ENCODE results near the gene ASB18. TPM values are rescaled to one million over a fixed set of nuclear protein-coding genes. Genes with fewer than 3 reads are reported as not detected.

Gene ASB18
- total RNA-seq, 2 experiments from 2014 or later = not detected

DNA sequence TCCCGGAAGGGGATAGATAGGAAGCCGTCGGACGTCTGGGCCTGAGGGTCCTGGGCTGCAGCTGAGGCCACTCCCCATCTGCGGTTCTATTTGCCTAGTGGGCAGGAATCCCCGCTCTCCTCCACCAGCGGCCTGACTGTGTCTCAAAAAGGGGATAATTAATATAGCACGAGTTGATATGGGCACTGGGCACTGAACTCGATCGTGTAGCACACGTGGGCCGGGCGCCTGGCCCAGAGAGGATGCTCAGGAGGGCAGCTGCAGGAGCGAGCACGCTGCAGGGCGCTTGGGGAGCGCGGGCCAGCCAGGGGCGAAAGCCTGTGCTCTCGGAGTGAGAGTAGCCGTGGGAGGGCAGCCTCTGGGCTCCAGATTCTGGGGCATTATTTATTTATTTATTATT lies 87.3 kb downstream of the ASB18 start:
- H3K4me1 Mint-ChIP-seq = peaks cover 13% of the 10 kb centered on the region

DNA sequence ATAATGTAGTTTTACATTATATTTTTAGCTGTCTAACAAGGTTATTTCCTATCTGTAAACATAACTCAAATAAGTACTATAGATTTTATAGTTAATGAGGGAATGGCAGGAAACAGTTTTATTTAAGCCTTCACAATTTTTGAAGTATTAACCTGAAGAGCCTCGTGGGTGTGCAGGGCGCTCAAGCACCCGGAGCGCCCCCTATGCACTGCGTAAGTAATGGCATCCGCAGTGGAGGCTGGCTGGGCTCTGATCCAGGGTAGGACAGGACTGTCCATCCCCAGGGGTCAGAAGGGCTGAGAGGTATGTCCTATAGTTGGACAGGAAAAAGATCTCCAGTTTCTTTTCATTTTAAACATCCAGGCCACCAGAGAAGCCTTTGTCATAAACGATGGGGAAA lies 87.8 kb downstream of the ASB18 start:
- no peaks in the 10 kb centered on the region for H3K9me3 Mint-ChIP-seq (ENCODE audit: low read depth)

More for the DNA sequence above, 87.3 kb downstream of the ASB18 start:
- H3K27me3 Mint-ChIP-seq = peaks cover 64% of the 10 kb centered on the region
- H3K36me3 Mint-ChIP-seq (ENCODE audit: low read depth) = no peaks in the 10 kb centered on the region
- no peak for ATAC-seq
- no peak for DNase-seq
- CTCF ChIA-PET = interaction anchor here (1.4 to 5.9 kb wide), 4 partner anchors 15 to 411 kb away, joined by 3 to 35 read pairs (median 7); no protein-coding TSS in a partner anchor
- intact Hi-C loops (cut with DNase I, micrococcal nuclease) = loop anchor here in 1 of 2 experiments (1.0 to 5.0 kb wide), 2 partner anchors 125 to 411 kb away; no protein-coding TSS in a partner anchor
- H3K4me3 Mint-ChIP-seq = no peak overlapping the region
- no peak overlapping the region for H3K27ac Mint-ChIP-seq
- POLR2A ChIA-PET = no interaction called here
- H3K9me3 Mint-ChIP-seq (ENCODE audit: low read depth) = no peaks in the 10 kb centered on the region

GRCh38 chr2:236175548-236176150 lies 88.6 kb downstream of the ASB18 start:
- intact Hi-C loops (cut with DNase I, micrococcal nuclease) = loop anchor here in 1 of 2 experiments (5.0 kb wide), 1 partner anchor 123 kb away; no protein-coding TSS in a partner anchor
- no peak for ATAC-seq
- H3K9me3 Mint-ChIP-seq (ENCODE audit: low read depth) = no peaks in the 10 kb centered on the region
- no peak overlapping the region for H3K4me3 Mint-ChIP-seq
- POLR2A ChIA-PET = no interaction called here
- DNase-seq = no peak
- H3K27me3 Mint-ChIP-seq = peaks cover 65% of the 10 kb centered on the region
- peaks cover 13% of the 10 kb centered on the region for H3K4me1 Mint-ChIP-seq
- CTCF ChIA-PET = interaction anchor here (0.6 to 1.2 kb wide), 8 partner anchors 10 to 420 kb away, joined by 3 to 6 read pairs (median 4); no protein-coding TSS in a partner anchor
- H3K27ac Mint-ChIP-seq = no peak overlapping the region
- H3K36me3 Mint-ChIP-seq (ENCODE audit: low read depth) = no peaks in the 10 kb centered on the region

More for the DNA sequence above, 87.8 kb downstream of the ASB18 start:
- ChIA-PET CTCF (interaction anchor here (0.6 to 1.6 kb wide), 8 partner anchors 11 to 421 kb away, joined by 3 to 9 read pairs (median 4); no protein-coding TSS in a partner anchor), POLR2A (no interaction called here)
- Mint-ChIP-seq H3K4me3 (no peak overlapping the region), H3K36me3 (ENCODE audit: low read depth) (no peaks in the 10 kb centered on the region), H3K27me3 (peaks cover 64% of the 10 kb centered on the region), H3K27ac (no peak overlapping the region), H3K4me1 (peaks cover 13% of the 10 kb centered on the region)
- intact Hi-C loops (cut with DNase I, micrococcal nuclease) = loop anchor here in 1 of 2 experiments (5.0 kb wide), 1 partner anchor 124 kb away; no protein-coding TSS in a partner anchor
- peak; percentile 64 for ATAC-seq
- peak; percentile 46 for DNase-seq

DNA sequence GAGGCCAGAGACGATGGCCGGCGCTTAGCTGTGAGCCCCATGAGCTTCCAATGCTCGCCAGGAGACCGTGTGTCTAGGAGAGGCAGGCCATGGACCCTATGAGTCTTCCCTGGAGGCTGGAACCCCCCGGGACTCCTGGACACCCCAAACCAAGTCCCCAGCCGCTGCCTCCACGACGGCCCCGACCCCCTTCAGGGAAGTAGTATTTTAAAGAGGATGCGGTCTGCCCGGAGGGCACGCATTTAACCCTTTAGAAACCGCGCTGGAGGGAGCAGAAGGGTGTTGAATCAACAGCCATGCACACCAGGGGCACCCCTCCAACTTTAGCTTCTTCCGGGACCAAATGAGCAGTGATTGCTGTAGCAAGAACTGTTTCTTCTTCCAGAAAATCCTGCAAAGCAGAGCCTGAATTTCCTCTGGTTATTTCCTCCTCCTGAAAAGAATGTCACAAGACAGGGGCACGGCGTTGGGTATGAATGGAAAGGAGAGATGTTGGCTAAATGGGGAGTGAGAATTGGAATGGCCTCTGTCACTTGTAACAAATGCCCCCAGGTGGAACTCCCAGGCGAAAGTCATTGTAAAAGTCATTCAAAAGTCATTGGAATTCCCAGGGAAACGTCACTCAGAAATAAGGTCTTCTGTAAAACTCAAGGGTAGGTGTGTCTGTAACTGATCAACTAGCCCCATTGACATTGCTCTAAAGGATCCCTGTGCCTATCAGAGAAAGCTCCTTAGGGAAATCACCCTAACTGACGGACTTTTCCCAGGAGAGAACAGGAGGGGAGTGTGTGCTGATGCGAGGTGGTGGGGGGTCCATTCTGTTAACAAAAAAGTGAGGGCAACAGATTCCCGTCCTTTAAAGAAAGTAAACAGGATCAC lies 90.2 kb downstream of the ASB18 start:
- no peak overlapping the region for H3K27ac Mint-ChIP-seq
- no peaks in the 10 kb centered on the region for H3K9me3 Mint-ChIP-seq (ENCODE audit: low read depth)
- CTCF ChIA-PET = interaction anchor here (0.6 to 1.0 kb wide), 3 partner anchors 51 to 406 kb away, joined by 3 to 4 read pairs (median 3); no protein-coding TSS in a partner anchor
- no peaks in the 10 kb centered on the region for H3K36me3 Mint-ChIP-seq (ENCODE audit: low read depth)
- ATAC-seq = no peak
- peaks cover 6% of the 10 kb centered on the region for H3K4me1 Mint-ChIP-seq
- intact Hi-C loops (cut with DNase I, micrococcal nuclease) = no loop called here
- POLR2A ChIA-PET = no interaction called here
- H3K27me3 Mint-ChIP-seq = peaks cover 70% of the 10 kb centered on the region
- DNase-seq = no peak
- H3K4me3 Mint-ChIP-seq = no peak overlapping the region

DNA sequence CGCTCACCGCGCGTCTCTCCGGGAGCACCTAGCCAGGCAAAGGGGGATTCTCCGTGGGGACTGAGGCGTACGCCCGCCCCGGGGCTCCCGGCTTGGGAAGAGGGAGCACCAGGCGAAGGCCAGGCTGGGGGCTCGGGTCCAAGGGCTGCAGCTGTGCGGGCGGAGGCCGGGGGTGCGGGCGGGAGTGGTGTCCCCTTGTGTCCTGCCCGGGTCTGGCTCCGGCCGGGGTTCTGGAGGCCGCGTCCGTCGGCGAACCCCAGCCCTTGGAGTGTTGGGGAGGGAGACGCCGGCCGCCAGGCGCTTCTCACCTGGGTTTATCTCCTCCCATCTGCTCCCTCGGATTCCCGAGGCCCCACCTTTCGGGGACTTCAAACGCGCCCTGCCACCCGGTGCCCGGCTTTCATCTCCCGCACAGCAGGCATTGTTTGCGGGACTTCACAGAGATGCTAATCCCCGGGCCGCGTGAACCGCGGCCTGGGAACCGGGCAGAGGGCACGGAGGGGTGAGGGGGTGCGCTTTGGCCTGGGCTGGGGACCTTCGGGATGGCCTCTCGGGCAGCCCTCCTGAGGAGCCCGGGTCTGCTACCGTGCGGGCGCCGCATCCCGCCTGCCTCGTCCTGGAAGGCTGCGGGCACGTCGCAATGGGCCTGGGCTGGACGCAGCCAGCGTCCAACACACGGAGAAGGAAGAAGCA lies 91.0 kb downstream of the ASB18 start:
- Mint-ChIP-seq H3K27ac (no peak overlapping the region), H3K27me3 (peaks cover 67% of the 10 kb centered on the region)

DNA sequence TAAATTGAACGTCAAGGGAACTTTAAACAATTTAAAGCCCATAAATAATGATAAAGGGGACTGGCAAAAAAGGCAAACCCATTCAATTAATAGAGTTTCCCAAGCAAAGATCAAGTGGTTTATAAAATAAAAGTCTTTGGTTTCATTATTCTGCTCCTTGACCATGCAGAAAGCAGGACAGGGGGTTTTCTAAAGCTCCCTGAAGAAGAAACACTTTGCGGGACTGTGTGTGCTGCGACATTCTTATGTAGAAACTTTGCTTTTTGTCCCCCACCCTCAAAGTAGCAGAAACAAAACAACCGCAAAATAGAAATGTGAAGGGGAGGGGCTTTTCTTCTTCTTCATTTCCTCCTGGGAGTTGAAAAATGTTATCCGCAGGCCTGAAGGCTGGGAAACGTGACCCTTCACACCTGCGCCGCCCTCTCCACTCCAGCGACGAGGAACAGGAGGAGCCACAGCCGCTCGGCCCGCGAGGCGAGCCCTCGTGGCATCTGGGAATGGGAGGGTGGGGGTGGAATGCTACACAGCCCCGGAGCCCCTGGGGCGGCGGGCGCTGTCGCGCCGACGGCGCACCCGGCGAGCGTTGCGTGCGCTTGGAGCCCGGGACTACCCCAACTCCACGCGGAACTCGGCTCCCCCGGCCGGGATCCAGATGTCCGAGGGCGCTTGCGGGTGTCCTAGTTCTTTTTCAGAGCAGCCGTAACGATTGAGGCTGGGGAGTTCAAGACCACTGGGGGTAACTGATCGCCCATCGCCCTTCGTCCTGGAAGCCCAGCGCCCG lies 91.8 kb downstream of the ASB18 start:
- Mint-ChIP-seq H3K4me1 (no peaks in the 10 kb centered on the region), H3K27me3 (peaks cover 64% of the 10 kb centered on the region), H3K9me3 (ENCODE audit: low read depth) (no peaks in the 10 kb centered on the region), H3K4me3 (no peak overlapping the region), H3K36me3 (ENCODE audit: low read depth) (no peaks in the 10 kb centered on the region), H3K27ac (no peak overlapping the region)
- DNase-seq = no peak
- ChIA-PET POLR2A (no interaction called here), CTCF (interaction anchor here (0.6 to 1.1 kb wide), 2 partner anchors 10 to 407 kb away, joined by 3 read pairs; no protein-coding TSS in a partner anchor)
- intact Hi-C loops (cut with DNase I, micrococcal nuclease) = no loop called here
- no peak for ATAC-seq

More for the DNA sequence above, 91.0 kb downstream of the ASB18 start:
- DNase-seq (no peak), ATAC-seq (no peak)
- intact Hi-C loops (cut with DNase I, micrococcal nuclease) = no loop called here
- ChIA-PET POLR2A (no interaction called here), CTCF (no interaction called here)
- no peak overlapping the region for H3K4me3 Mint-ChIP-seq
- peaks cover 1% of the 10 kb centered on the region for H3K4me1 Mint-ChIP-seq
- H3K36me3 Mint-ChIP-seq (ENCODE audit: low read depth) = no peaks in the 10 kb centered on the region
- H3K9me3 Mint-ChIP-seq (ENCODE audit: low read depth) = no peaks in the 10 kb centered on the region

DNA sequence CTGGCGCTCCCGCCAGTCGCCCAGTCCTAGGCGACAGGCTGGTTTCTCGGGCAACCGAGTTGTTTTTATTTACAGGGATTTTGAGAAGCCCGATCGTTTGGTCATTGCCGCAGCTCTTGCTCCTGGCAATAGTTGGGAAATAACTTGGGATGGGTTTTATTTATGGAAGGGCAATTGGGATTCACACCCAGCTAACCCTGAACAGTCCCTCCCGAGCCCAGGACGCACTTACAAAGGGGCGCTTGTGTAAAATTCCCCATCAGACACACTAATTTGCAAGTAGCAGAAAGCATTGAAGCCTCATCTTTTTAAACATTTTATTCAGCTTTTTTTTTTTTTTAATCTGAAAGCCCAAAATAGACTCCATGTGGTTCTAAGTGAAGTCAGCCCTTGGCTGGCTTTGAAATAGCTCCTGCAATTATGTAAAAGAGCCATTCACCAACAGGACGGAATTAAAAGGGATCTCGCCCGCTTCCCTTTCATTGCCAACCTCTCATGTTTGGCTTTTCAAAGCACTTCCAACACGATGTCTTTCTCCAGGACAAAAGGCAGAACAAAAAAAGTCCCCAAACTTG lies 92.4 kb downstream of the ASB18 start:
- POLR2A ChIA-PET = no interaction called here
- Mint-ChIP-seq H3K27me3 (peaks cover 63% of the 10 kb centered on the region), H3K4me3 (no peak overlapping the region), H3K27ac (no peak overlapping the region), H3K36me3 (ENCODE audit: low read depth) (no peaks in the 10 kb centered on the region), H3K4me1 (peaks cover 2% of the 10 kb centered on the region), H3K9me3 (ENCODE audit: low read depth) (no peaks in the 10 kb centered on the region)
- no peak for ATAC-seq
- intact Hi-C loops (cut with DNase I, micrococcal nuclease) = no loop called here
- CTCF ChIA-PET = interaction anchor here (0.6 to 1.4 kb wide), 3 partner anchors 9 to 406 kb away, joined by 3 to 5 read pairs (median 3); no protein-coding TSS in a partner anchor
- DNase-seq = no peak

GRCh38 chr2:236171181-236171679 lies 93.0 kb downstream of the ASB18 start:
- ChIA-PET POLR2A (no interaction called here), CTCF (interaction anchor here (0.7 to 1.4 kb wide), 3 partner anchors 9 to 405 kb away, joined by 3 to 5 read pairs (median 3); no protein-coding TSS in a partner anchor)
- H3K27me3 Mint-ChIP-seq = peaks cover 66% of the 10 kb centered on the region
- H3K36me3 Mint-ChIP-seq (ENCODE audit: low read depth) = no peaks in the 10 kb centered on the region
- H3K9me3 Mint-ChIP-seq (ENCODE audit: low read depth) = no peaks in the 10 kb centered on the region
- H3K4me1 Mint-ChIP-seq = peaks cover 7% of the 10 kb centered on the region
- no peak for DNase-seq
- no peak for ATAC-seq
- H3K4me3 Mint-ChIP-seq = no peak overlapping the region
- intact Hi-C loops (cut with DNase I, micrococcal nuclease) = no loop called here
- no peak overlapping the region for H3K27ac Mint-ChIP-seq

- intact Hi-C loops (cut with DNase I, micrococcal nuclease) = no loop called here
- Mint-ChIP-seq H3K9me3 (ENCODE audit: low read depth) (no peaks in the 10 kb centered on the region), H3K4me3 (no peak overlapping the region), H3K27me3 (peaks cover 66% of the 10 kb centered on the region), H3K27ac (no peak overlapping the region), H3K36me3 (ENCODE audit: low read depth) (no peaks in the 10 kb centered on the region), H3K4me1 (peaks cover 9% of the 10 kb centered on the region)
- no peak for DNase-seq
- ChIA-PET CTCF (interaction anchor here (0.7 to 1.4 kb wide), 3 partner anchors 8 to 51 kb away, joined by 3 to 5 read pairs (median 4); no protein-coding TSS in a partner anchor), POLR2A (no interaction called here)
- no peak for ATAC-seq
These were observed 93.5 kb downstream of the ASB18 start for GRCh38 chr2:236170590-236171165.
